Smooth muscle cell (in vitro differentiated cells): ENCODE results near the gene MBNL2. TPM values are rescaled to one million over a fixed set of nuclear protein-coding genes. Genes with fewer than 3 reads are reported as not detected.

ENCODE experiments used
- DNase-seq: peaks from one replicate; lab custom pipeline; 2025; ENCODE audit not compliant: unreplicated experiment; lab: John Stamatoyannopoulos, UW
- H2AFZ ChIP-seq: fragments of 200-600 bp; sonication (generic); 2 replicates; pipeline ENCODE4 v1.6.0; 2016; ENCODE audit warnings: antibody characterized with exemption, low read depth, mild to moderate bottlenecking
- H3F3A ChIP-seq: fragments of 200-600 bp; sonication (generic); 2 replicates; pipeline ENCODE4 v1.6.0; 2017; ENCODE audit warnings: antibody characterized with exemption, low read depth
- H3K27ac ChIP-seq: fragments of 200-600 bp; sonication (generic); 2 replicates; pipeline ENCODE4 v1.5.1; 2016; ENCODE audit warnings: low read depth, mild to moderate bottlenecking
- H3K27me3 ChIP-seq: fragments of 200-600 bp; sonication (generic); 2 replicates; pipeline ENCODE4 v1.6.1; 2016; ENCODE audit warnings: low read depth, mild to moderate bottlenecking
- H3K36me3 ChIP-seq: fragments of 200-600 bp; sonication (generic); 2 replicates; pipeline ENCODE4 v1.5.1; 2016; ENCODE audit warnings: low read depth
- H3K4me1 ChIP-seq: fragments of 200-600 bp; sonication (generic); 2 replicates; pipeline ENCODE4 v1.5.1; 2016; ENCODE audit warnings: low read depth
- H3K4me2 ChIP-seq: fragments of 200-600 bp; sonication (generic); 2 replicates; pipeline ENCODE4 v1.6.0; 2016; ENCODE audit warnings: mild to moderate bottlenecking
- H3K4me3 ChIP-seq: fragments of 200-600 bp; sonication (generic); 2 replicates; pipeline ENCODE4 v1.5.1; 2016; ENCODE audit warnings: mild to moderate bottlenecking
- H3K79me2 ChIP-seq: fragments of 200-600 bp; sonication (generic); 2 replicates; pipeline ENCODE4 v1.6.0; 2016; ENCODE audit warnings: low read depth, mild to moderate bottlenecking
- H3K9ac ChIP-seq: fragments of 200-600 bp; sonication (generic); 2 replicates; pipeline ENCODE4 v1.6.0; 2016; ENCODE audit warnings: low read depth
- H3K9me3 ChIP-seq: fragments of 200-600 bp; sonication (generic); replicated peaks from 2 replicates; pipeline ENCODE4 v1.5.1; 2016; ENCODE audit warnings: low read depth
- H4K20me1 ChIP-seq: fragments of 200-600 bp; sonication (generic); 2 replicates; pipeline ENCODE4 v1.6.0; 2016; ENCODE audit warnings: low read depth
- CTCF ChIP-seq: fragments of 200-600 bp; sonication (generic); IDR thresholded peaks from 2 replicates; pipeline ENCODE4 v1.5.1; 2017; ENCODE audit warnings: borderline replicate concordance, mild to moderate bottlenecking, antibody characterized with exemption; ENCODE audit not compliant: insufficient read depth, poor library complexity, severe bottlenecking
- WGBS: methylation state at CpG from one replicate; pipeline ENCODE4 v1.1.7; 2016; ENCODE audit warnings: low lambda C conversion rate; 5-methylcytosine and 5-hydroxymethylcytosine counted together
- polyA plus RNA-seq: library from polyadenylated mRNA; unstranded; fragments of >200 nt; fragmentation: Nextera tagmentation; extraction: Ambion mirVana; gene quantifications from 2 replicates; pipeline ENCODE4 v1.2.1, GENCODE V29; 2016
- total RNA-seq: library from RNA; depleted of rRNA; stranded (reverse); fragments of >200 nt; gene quantifications from 2 replicates; pipeline ENCODE4 v1.2.3, GENCODE V29; 2014

MBNL2 gene
- total and polyA plus RNA-seq, 2 experiments from 2014 or later, result 33.7 to 120 TPM

- Histone ChIP-seq H3F3A (no peaks in the 10 kb centered on the region), H3K27me3 (no peaks in the 10 kb centered on the region), H4K20me1 (peaks cover 11% of the 10 kb centered on the region), H3K9ac (no peak overlapping the region), H3K4me2 (no peak overlapping the region), H2AFZ (no peak overlapping the region), H3K79me2 (peaks cover 13% of the 10 kb centered on the region), H3K4me3 (no peak overlapping the region), H3K27ac (no peak overlapping the region), H3K36me3 (peaks cover 14% of the 10 kb centered on the region), H3K4me1 (no peaks in the 10 kb centered on the region), H3K9me3 (no peaks in the 10 kb centered on the region)
- 100% methylated on average over 2 of the region's 2 CpGs for WGBS
- DNase-seq, result no peak
- TF ChIP-seq CTCF, result no peak
Measured at GRCh38 chr13:97346097-97346496, 124.0 kb downstream of the MBNL2 start.

- Histone ChIP-seq H3K9ac (no peak overlapping the region), H2AFZ (no peak overlapping the region), H3K4me2 (no peak overlapping the region), H3K27ac (no peak overlapping the region), H4K20me1 (peaks cover 7% of the 10 kb centered on the region), H3K27me3 (no peaks in the 10 kb centered on the region), H3F3A (no peaks in the 10 kb centered on the region), H3K4me1 (no peaks in the 10 kb centered on the region), H3K36me3 (peaks cover 17% of the 10 kb centered on the region), H3K9me3 (no peaks in the 10 kb centered on the region), H3K79me2 (peaks cover 9% of the 10 kb centered on the region), H3K4me3 (no peak overlapping the region)
- no peak for DNase-seq
- TF ChIP-seq CTCF, result no peak
- 98% methylated on average over 39 of the region's 39 CpGs for WGBS
Measured at GRCh38 chr13:97346561-97347254, 124.6 kb downstream of the MBNL2 start.

GRCh38 chr13:97347255-97347932 lies 125.3 kb downstream of the MBNL2 start:
- Histone ChIP-seq H3K79me2 (peaks cover 2% of the 10 kb centered on the region), H3K4me2 (no peak overlapping the region), H4K20me1 (peaks cover 6% of the 10 kb centered on the region), H3K27me3 (no peaks in the 10 kb centered on the region), H3K4me3 (no peak overlapping the region), H3K36me3 (peaks cover 20% of the 10 kb centered on the region), H3F3A (no peaks in the 10 kb centered on the region), H3K4me1 (no peaks in the 10 kb centered on the region), H3K9me3 (no peaks in the 10 kb centered on the region), H3K9ac (no peak overlapping the region), H3K27ac (no peak overlapping the region), H2AFZ (no peak overlapping the region)
- DNase-seq, result no peak
- 87% methylated on average over 9 of the region's 9 CpGs for WGBS
- TF ChIP-seq CTCF, result no peak
